ENCODE data around the gene HIGD2B. TPM values are rescaled to one million over a fixed set of nuclear protein-coding genes. Genes with fewer than 3 reads are reported as not detected.
A peak's percentile ranks its signal among the peaks of the same experiment; 100 is the strongest.

HIGD2B gene
- total and polyA plus RNA-seq, 9 of the 15 experiments (the other 6 are each of a cell fraction or from before 2014, with no cell fraction given), result 0.04 to 0.18 (median 0.14) TPM; not detected in 6

GRCh38 chr15:72685925-72686794 lies at the start of gene HIGD2B, which contains the start of gene BBS4 (continued):
- TF ChIP-seq ZMIZ1 (IDR thresholded peaks at IDR 0.05; ENCODE audit: low read depth in 2 of 2, low read length in 2 of 2) (0 out of 4 replicates have a peak, but pooled peaks of 1 of the 2 experiments have one; percentile 34), ESRRA (IDR thresholded peaks at IDR 0.05; ENCODE audit: borderline replicate concordance, low read depth) (peak; percentile 32; the same call in 1 of the 2 replicates), RBBP5 (IDR thresholded peaks at IDR 0.05; ENCODE audit: borderline replicate concordance, insufficient read depth, low read length, poor library complexity, severe bottlenecking) (peak; percentile 90), POLR3G (IDR thresholded peaks at IDR 0.05; ENCODE audit: extremely low read depth, insufficient read length, insufficient replicate concordance) (no peak), RBM22 (IDR thresholded peaks at IDR 0.05; ENCODE audit: low read depth, low read length, poor library complexity, severe bottlenecking) (peak; percentile 82), PHB (CRISPR knock-in tag; IDR thresholded peaks at IDR 0.05) (no peak), ZNF79 (CRISPR knock-in tag; IDR thresholded peaks at IDR 0.05; ENCODE audit: low read depth) (no peak), ZFPM2 (CRISPR knock-in tag; IDR thresholded peaks at IDR 0.05) (no peak), CBX8 (IDR thresholded peaks at IDR 0.05; ENCODE audit: borderline replicate concordance, extremely low read depth, low read depth, low read length, poor library complexity, severe bottlenecking) (no peak), ZNF699 (CRISPR knock-in tag; IDR thresholded peaks at IDR 0.05; ENCODE audit: insufficient replicate concordance) (no peak), ZNF23 (CRISPR knock-in tag; IDR thresholded peaks at IDR 0.05) (no peak), POLR2H (tag; IDR thresholded peaks at IDR 0.05; ENCODE audit: low read depth) (peak; percentile 79), TFAP4 (CRISPR knock-in tag; IDR thresholded peaks at IDR 0.05; ENCODE audit: borderline replicate concordance) (peak; percentile 72; the same call in 1 of the 2 replicates), NFRKB (IDR thresholded peaks at IDR 0.05; ENCODE audit: low read depth) (peak; percentile 84; the same call in 1 of the 2 replicates), MAX (CRISPR knock-in tag; IDR thresholded peaks at IDR 0.05) (no peak; the same call in 1 of the 2 replicates), SMC3 (conservative IDR thresholded peaks at IDR 0.05; ENCODE audit: insufficient read depth, low read depth, low read length) (no peak)
- TF ChIP-seq, protein P1, sequence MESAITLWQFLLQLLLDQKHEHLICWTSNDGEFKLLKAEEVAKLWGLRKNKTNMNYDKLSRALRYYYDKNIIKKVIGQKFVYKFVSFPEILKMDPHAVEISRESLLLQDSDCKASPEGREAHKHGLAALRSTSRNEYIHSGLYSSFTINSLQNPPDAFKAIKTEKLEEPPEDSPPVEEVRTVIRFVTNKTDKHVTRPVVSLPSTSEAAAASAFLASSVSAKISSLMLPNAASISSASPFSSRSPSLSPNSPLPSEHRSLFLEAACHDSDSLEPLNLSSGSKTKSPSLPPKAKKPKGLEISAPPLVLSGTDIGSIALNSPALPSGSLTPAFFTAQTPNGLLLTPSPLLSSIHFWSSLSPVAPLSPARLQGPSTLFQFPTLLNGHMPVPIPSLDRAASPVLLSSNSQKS (CRISPR knock-in tag; IDR thresholded peaks at IDR 0.05), result no peak
- TF ChIP-seq, protein P2, sequence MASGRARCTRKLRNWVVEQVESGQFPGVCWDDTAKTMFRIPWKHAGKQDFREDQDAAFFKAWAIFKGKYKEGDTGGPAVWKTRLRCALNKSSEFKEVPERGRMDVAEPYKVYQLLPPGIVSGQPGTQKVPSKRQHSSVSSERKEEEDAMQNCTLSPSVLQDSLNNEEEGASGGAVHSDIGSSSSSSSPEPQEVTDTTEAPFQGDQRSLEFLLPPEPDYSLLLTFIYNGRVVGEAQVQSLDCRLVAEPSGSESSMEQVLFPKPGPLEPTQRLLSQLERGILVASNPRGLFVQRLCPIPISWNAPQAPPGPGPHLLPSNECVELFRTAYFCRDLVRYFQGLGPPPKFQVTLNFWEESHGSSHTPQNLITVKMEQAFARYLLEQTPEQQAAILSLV (tag; IDR thresholded peaks at IDR 0.05), result no peak

Data from K562 (cell line).